BE2C (cell line): ENCODE data around the gene IGF2BP3.
"Not testable (repeated sequence)": the region's sequence is repeated elsewhere in the genome, so short reads cannot be mapped to it uniquely, and the experiment has no call there.

ENCODE experiments used
- DNase-seq: peaks from one replicate; pipeline ENCODE4 v3.0.0-alpha.2; 2020
- H3K27me3 ChIP-seq: fragments of 250-450 bp; sonication (Bioruptor Pico); 2 replicates; pipeline ENCODE4 v1.5.1; 2020; ENCODE audit warnings: mild to moderate bottlenecking
- H3K36me3 ChIP-seq: fragments of 250-450 bp; sonication (Bioruptor Pico); 2 replicates; pipeline ENCODE4 v1.5.1; 2020; ENCODE audit warnings: mild to moderate bottlenecking
- H3K4me1 ChIP-seq: fragments of 250-450 bp; sonication (Bioruptor Pico); 2 replicates; pipeline ENCODE4 v1.5.1; 2020
- H3K4me3 ChIP-seq: 2 replicates; pipeline ENCODE4 v1.5.1; 2011; ENCODE audit warnings: low read depth, low read length
- H3K9me3 ChIP-seq: fragments of 250-450 bp; sonication (Bioruptor Pico); 2 replicates; pipeline ENCODE4 v1.5.1; 2020
- CTCF ChIP-seq: IDR thresholded peaks from 2 replicates; pipeline ENCODE4 v1.5.1; 2012; ENCODE audit warnings: mild to moderate bottlenecking, low read depth, low read length

Gene IGF2BP3

GRCh38 chr7:23410446-23411183, 59.7 kb downstream of the IGF2BP3 start:
- no peaks in the 10 kb centered on the region for H3K4me1 ChIP-seq
- no peak for DNase-seq
- H3K9me3 ChIP-seq, result no peaks in the 10 kb centered on the region
- H3K4me3 ChIP-seq, result no peak overlapping the region
- TF ChIP-seq CTCF, result no peak
- no peaks in the 10 kb centered on the region for H3K27me3 ChIP-seq
- peaks cover 57% of the 10 kb centered on the region for H3K36me3 ChIP-seq

- not testable (repeated sequence) for H3K9me3 ChIP-seq, DNase-seq, H3K27me3 ChIP-seq, H3K4me3 ChIP-seq, H3K4me1 ChIP-seq
- peaks cover 49% of the 10 kb centered on the region for H3K36me3 ChIP-seq
Measured at GRCh38 chr7:23406564-23406963, 63.7 kb downstream of the IGF2BP3 start.

- no peak for TF ChIP-seq CTCF
- DNase-seq, result no peak
- no peaks in the 10 kb centered on the region for H3K4me1 ChIP-seq
- no peak overlapping the region for H3K4me3 ChIP-seq
- H3K36me3 ChIP-seq, result peaks cover 39% of the 10 kb centered on the region
- no peaks in the 10 kb centered on the region for H3K27me3 ChIP-seq
- no peaks in the 10 kb centered on the region for H3K9me3 ChIP-seq
Measured at GRCh38 chr7:23405240-23405618, 65.1 kb downstream of the IGF2BP3 start.

- no peak overlapping the region for H3K4me3 ChIP-seq
- no peaks in the 10 kb centered on the region for H3K27me3 ChIP-seq
- H3K36me3 ChIP-seq, result peaks cover 44% of the 10 kb centered on the region
- H3K9me3 ChIP-seq, result no peaks in the 10 kb centered on the region
- H3K4me1 ChIP-seq, result no peaks in the 10 kb centered on the region
- TF ChIP-seq CTCF, result no peak
- DNase-seq, result no peak
Measured at GRCh38 chr7:23404546-23405239, 65.6 kb downstream of the IGF2BP3 start.

GRCh38 chr7:23403970-23404369, 66.3 kb downstream of the IGF2BP3 start:
- no peak for TF ChIP-seq CTCF
- no peak overlapping the region for H3K4me3 ChIP-seq
- DNase-seq, result no peak
- no peaks in the 10 kb centered on the region for H3K9me3 ChIP-seq
- H3K36me3 ChIP-seq, result peaks cover 45% of the 10 kb centered on the region
- no peaks in the 10 kb centered on the region for H3K27me3 ChIP-seq
- H3K4me1 ChIP-seq, result no peaks in the 10 kb centered on the region

GRCh38 chr7:23398090-23398489, 72.2 kb downstream of the IGF2BP3 start:
- not testable (repeated sequence) for DNase-seq, H3K4me1 ChIP-seq
- peaks cover 41% of the 10 kb centered on the region for H3K36me3 ChIP-seq

GRCh38 chr7:23397241-23397640, 73.0 kb downstream of the IGF2BP3 start:
- Histone ChIP-seq H3K36me3 (peaks cover 38% of the 10 kb centered on the region), H3K27me3 (no peaks in the 10 kb centered on the region), H3K4me1 (no peaks in the 10 kb centered on the region), H3K9me3 (no peaks in the 10 kb centered on the region), H3K4me3 (no peak overlapping the region)
- DNase-seq, result no peak
- no peak for TF ChIP-seq CTCF

More at GRCh38 chr7:23398090-23398489, 72.2 kb downstream of the IGF2BP3 start:
- not testable (repeated sequence) for H3K9me3 ChIP-seq, H3K27me3 ChIP-seq, H3K4me3 ChIP-seq
